ENCODE results near the gene SOD1. TPM values are rescaled to one million over a fixed set of nuclear protein-coding genes. Genes with fewer than 3 reads are reported as not detected.
"Not testable (repeated sequence)": the region's sequence is repeated elsewhere in the genome, so short reads cannot be mapped to it uniquely, and the experiment has no call there.

The SOD1 gene
- total RNA-seq, 1 donor from 2014 or later, result 154 TPM

DNA sequence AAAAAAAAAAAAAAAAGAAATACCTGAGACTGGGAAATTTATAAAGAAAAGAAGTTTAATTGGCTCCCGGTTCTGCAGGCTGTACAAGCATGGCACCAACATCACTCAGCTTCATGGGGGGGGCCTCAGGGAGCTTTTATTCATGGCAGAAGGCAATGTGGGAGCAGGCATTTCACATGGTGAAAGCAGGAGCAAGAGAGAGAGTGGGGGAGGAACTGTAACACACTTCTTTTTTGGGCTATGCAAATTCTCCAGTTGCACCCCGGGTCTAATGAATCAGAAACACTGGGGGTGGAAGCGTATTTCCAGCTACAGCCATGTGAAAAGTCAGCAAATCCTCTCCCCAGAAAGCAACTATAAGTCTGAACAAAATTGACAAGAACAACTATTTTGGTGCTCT lies 11.8 kb upstream of the SOD1 start:
- ATAC-seq (no peak), DNase-seq (no peak)
- intact Hi-C loops (cut with DNase I), result no loop called here
- Histone ChIP-seq H3K4me3 (no peak overlapping the region), H3K36me3 (no peaks in the 10 kb centered on the region), H3K27ac (no peak overlapping the region), H3K9me3 (no peaks in the 10 kb centered on the region), H3K27me3 (no peaks in the 10 kb centered on the region), H3K4me1 (no peaks in the 10 kb centered on the region)
- TF ChIP-seq, protein P1, sequence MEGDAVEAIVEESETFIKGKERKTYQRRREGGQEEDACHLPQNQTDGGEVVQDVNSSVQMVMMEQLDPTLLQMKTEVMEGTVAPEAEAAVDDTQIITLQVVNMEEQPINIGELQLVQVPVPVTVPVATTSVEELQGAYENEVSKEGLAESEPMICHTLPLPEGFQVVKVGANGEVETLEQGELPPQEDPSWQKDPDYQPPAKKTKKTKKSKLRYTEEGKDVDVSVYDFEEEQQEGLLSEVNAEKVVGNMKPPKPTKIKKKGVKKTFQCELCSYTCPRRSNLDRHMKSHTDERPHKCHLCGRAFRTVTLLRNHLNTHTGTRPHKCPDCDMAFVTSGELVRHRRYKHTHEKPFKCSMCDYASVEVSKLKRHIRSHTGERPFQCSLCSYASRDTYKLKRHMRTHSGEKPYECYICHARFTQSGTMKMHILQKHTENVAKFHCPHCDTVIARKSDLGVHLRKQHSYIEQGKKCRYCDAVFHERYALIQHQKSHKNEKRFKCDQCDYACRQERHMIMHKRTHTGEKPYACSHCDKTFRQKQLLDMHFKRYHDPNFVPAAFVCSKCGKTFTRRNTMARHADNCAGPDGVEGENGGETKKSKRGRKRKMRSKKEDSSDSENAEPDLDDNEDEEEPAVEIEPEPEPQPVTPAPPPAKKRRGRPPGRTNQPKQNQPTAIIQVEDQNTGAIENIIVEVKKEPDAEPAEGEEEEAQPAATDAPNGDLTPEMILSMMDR (IDR thresholded peaks at IDR 0.05), result no peak

DNA sequence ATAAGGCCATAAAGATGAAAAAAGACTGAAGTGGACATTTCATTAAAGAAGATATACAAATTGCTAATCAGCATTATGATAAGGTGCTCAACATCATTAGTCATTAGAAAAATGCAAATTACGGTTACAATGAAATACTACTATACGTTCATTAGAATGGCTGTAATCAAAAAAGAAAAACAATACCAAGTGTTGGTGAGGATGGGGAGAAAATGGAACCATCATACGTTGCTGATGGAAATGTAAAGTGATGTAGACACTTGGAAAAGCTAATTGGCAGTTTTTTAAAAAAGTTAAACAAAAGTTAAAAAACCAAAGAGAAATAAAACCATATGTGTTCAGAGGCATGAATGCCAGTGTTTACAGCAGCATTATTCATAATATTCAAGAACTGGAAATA lies 8.6 kb upstream of the SOD1 start:
- no peak overlapping the region for H3K27ac ChIP-seq
- no peak for DNase-seq
- no peaks in the 10 kb centered on the region for H3K4me1 ChIP-seq
- no peaks in the 10 kb centered on the region for H3K27me3 ChIP-seq
- no peak overlapping the region for H3K4me3 ChIP-seq
- no peaks in the 10 kb centered on the region for H3K36me3 ChIP-seq
- TF ChIP-seq, protein P1 (IDR thresholded peaks at IDR 0.05), result no peak
- intact Hi-C loops (cut with DNase I), result no loop called here
- no peak for ATAC-seq
- no peaks in the 10 kb centered on the region for H3K9me3 ChIP-seq

DNA sequence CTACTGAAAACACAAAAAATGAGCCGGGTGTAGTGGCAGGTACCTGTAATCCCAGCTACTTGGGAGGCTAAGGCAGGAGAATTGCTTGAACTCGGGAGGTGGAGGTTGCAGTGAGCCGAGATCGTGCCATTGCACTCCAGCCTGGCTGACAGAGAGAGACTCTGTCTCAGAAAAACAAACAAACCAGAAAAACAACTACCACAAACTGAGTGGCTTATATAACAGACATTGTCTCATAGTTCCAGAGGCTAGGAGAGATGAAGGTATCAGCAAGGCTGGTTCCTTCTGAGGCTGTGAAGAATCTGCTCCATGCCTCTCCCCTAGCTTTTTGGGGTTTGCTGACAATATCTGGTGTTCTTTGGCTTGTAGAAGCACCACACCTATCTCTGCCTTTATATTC lies 8.0 kb upstream of the SOD1 start:
- intact Hi-C loops (cut with DNase I); H3K36me3 ChIP-seq; H3K27me3 ChIP-seq; H3K9me3 ChIP-seq; H3K27ac ChIP-seq; ATAC-seq; H3K4me3 ChIP-seq; DNase-seq; H3K4me1 ChIP-seq: not testable (repeated sequence)

DNA sequence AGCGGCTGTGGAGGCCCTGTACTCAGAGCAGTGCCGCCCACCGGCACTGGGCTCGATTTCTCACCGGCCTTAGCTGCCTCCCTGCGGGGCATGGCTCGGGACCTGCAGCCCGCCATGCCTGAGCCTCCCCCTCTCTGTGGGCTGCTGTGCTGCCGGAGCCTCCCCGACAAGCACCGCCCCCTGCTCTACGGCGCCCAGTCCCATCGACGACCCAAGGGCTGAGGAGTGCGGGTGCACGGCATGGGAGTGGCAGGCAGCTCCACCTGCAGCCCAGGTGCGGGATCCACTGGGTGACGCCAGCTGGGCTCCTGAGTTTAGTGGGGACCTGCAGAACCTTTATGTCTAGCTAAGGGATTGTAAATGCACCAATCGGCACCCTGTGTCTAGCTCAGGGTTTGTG lies 5.2 kb upstream of the SOD1 start:
- DNase-seq, result no peak
- no peaks in the 10 kb centered on the region for H3K9me3 ChIP-seq
- TF ChIP-seq, protein P1 (IDR thresholded peaks at IDR 0.05), result no peak
- H3K27ac ChIP-seq, result no peak overlapping the region
- no peaks in the 10 kb centered on the region for H3K36me3 ChIP-seq
- intact Hi-C loops (cut with DNase I), result no loop called here
- ATAC-seq, result no peak
- no peaks in the 10 kb centered on the region for H3K27me3 ChIP-seq
- H3K4me3 ChIP-seq, result no peak overlapping the region
- no peaks in the 10 kb centered on the region for H3K4me1 ChIP-seq

DNA sequence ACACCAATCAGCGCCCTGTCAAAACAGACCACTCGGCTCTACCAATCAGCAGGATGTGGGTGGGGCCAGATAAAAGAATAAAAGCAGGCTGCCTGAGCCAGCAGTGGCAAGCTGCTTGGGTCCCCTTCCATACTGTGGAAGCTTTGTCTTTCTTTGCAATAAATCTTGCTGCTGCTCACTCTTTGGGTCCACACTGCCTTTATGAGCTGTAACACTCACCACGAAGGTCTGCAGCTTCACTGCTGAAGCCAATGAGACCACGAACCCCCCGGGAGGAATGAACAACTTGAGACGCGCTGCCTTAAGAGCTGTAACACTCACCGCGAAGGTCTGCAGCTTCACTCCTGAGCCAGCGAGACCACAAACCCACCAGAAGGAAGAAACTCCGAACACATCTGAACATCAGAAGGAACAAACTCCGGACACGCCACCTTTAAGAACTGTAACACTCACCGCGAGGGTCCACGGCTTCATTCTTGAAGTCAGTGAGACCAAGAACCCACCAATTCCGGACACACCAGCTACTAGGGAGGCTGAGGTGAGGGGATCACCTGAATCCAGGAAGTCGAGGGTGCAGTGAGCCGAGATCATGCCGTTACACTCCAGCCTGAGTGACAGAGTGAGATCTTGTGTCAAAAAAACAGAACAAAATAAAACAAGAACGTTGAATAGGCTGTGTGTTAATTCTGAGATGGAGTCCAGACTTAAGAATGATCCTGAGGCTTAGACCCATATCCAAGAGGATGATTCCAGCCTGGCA lies 4.5 kb upstream of the SOD1 start:
- H3K36me3 ChIP-seq; H3K4me3 ChIP-seq; ATAC-seq; H3K4me1 ChIP-seq; intact Hi-C loops (cut with DNase I); DNase-seq; H3K9me3 ChIP-seq; H3K27ac ChIP-seq; H3K27me3 ChIP-seq: not testable (repeated sequence)

DNA sequence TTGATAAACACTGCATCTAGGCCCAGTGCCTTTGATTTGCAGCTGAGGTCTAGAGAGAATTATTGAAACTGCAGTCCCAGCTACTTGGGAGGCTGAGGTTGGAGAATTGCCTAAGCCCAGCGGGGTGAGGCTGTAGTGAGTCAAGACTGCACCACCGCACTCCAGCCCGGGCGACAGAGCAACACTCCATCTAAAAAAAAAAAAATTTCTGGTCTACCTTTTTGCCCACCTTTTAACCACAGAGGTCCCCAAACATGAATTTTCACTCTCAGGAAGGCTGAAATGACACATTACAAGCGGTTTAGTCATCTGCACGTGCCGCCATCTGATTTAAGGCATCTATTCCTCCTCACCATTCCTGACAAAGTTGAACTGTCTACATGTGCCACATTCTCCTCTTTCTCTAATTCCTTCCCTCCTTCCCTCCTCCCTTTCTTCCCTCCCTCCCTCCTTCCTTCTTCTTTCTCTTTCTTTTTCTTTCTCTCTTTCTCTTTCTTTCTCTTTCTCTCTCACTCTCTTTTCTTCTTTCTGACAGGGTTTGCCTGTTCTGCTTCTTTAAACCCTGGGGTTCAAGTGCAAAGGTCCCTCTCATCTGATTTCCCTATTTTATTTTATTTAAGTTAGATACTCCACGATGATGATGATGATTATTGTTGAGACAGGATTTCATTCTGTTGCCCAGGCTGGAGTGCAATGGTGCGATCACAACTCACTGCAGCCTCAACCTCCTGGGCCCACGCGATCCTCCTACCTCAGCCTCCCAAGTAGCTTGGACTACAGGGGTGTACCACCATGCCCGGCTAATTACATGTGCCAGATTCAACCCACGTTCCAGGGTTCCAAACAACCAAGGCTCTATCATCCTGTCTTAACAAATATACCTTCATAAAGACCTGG lies 3.0 kb upstream of the SOD1 start:
- intact Hi-C loops (cut with DNase I), result no loop called here
- Histone ChIP-seq H3K9me3 (no peaks in the 10 kb centered on the region), H3K27ac (no peak overlapping the region), H3K4me1 (peaks cover 11% of the 10 kb centered on the region), H3K27me3 (no peaks in the 10 kb centered on the region), H3K36me3 (no peaks in the 10 kb centered on the region), H3K4me3 (no peak overlapping the region)
- TF ChIP-seq, protein P1 (IDR thresholded peaks at IDR 0.05), result no peak
- DNase-seq, result no peak
- no peak for ATAC-seq
